Breast epithelium (tissue), 3 donors: ENCODE results near the gene EOLA1.
"Not testable (repeated sequence)": the region's sequence is repeated elsewhere in the genome, so short reads cannot be mapped to it uniquely, and the experiment has no call there.

ENCODE experiments used
- POLR2A ChIP-seq: fragments of 450-650 bp; IDR thresholded peaks from one replicate; pipeline ENCODE4 v1.6.1; 2016; ENCODE audit warnings: antibody characterized with exemption, mild to moderate bottlenecking, moderate library complexity
- TF ChIP-seq, protein P1 (sequence below), 3 donors: fragments of 450-650 bp; IDR thresholded peaks; one replicate each; pipeline ENCODE4 v1.5.1; 2016 to 2017; ENCODE audit warnings: antibody characterized with exemption in 3 of 3, mild to moderate bottlenecking in 3 of 3, moderate library complexity in 3 of 3

DNA sequence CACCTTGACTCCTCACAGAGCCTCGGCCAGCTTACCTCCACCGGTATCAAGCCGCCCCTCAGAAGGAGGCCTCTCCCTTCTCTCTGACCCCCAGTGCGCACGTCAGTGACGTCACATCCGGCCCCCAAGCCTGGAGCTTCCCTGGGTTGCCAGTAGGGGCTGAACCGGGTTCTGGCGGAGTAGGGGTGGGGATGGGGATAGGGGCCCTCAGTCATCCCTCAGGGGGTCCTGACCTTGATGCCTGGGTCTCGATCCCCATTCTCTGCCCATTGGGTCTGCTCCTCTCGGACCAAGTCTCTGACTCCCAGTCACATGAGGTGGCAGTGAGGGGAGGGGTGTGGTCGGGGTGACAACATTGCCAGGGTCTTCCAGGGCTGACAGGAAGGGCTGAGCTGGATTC lies 46.5 kb downstream of the EOLA1 start, which contains the start of gene MAGEA9B:
- TF ChIP-seq, protein P1, sequence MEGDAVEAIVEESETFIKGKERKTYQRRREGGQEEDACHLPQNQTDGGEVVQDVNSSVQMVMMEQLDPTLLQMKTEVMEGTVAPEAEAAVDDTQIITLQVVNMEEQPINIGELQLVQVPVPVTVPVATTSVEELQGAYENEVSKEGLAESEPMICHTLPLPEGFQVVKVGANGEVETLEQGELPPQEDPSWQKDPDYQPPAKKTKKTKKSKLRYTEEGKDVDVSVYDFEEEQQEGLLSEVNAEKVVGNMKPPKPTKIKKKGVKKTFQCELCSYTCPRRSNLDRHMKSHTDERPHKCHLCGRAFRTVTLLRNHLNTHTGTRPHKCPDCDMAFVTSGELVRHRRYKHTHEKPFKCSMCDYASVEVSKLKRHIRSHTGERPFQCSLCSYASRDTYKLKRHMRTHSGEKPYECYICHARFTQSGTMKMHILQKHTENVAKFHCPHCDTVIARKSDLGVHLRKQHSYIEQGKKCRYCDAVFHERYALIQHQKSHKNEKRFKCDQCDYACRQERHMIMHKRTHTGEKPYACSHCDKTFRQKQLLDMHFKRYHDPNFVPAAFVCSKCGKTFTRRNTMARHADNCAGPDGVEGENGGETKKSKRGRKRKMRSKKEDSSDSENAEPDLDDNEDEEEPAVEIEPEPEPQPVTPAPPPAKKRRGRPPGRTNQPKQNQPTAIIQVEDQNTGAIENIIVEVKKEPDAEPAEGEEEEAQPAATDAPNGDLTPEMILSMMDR (IDR thresholded peaks at IDR 0.05): not testable (repeated sequence)
- TF ChIP-seq POLR2A: not testable (repeated sequence)
